Esophagus muscularis mucosa (tissue), 4 donors: ENCODE measurements around the gene IPO4.

Source experiments
- EP300 ChIP-seq: sonication (generic); formaldehyde crosslinking; IDR thresholded peaks from one replicate; pipeline ENCODE4 v1.6.1; 2017; ENCODE audit warnings: antibody characterized with exemption
- POLR2A ChIP-seq: fragments of 450-650 bp; IDR thresholded peaks from one replicate; pipeline ENCODE4 v1.6.1; 2017; ENCODE audit warnings: antibody characterized with exemption, moderate library complexity, mild to moderate bottlenecking, low read depth
- POLR2AphosphoS5 ChIP-seq, 2 donors: sonication (generic); formaldehyde crosslinking; IDR thresholded peaks; one replicate each; pipeline ENCODE4 v1.6.1; 2017; ENCODE audit warnings: antibody characterized with exemption in 2 of 2
- TF ChIP-seq, protein P1 (sequence below), 3 experiments: fragments of 200-600 bp in 2 of 3; fragments of 450-650 bp in 1 of 3; sonication (generic) in 2 of 3; IDR thresholded peaks; one replicate each; pipeline ENCODE4 v1.5.1; 2017 to 2019; ENCODE audit warnings: antibody characterized with exemption in 3 of 3, mild to moderate bottlenecking in 2 of 3, moderate library complexity in 1 of 3

GRCh38 chr14:24167469-24168114 lies 21.0 kb downstream of the IPO4 start:
- TF ChIP-seq, protein P1, sequence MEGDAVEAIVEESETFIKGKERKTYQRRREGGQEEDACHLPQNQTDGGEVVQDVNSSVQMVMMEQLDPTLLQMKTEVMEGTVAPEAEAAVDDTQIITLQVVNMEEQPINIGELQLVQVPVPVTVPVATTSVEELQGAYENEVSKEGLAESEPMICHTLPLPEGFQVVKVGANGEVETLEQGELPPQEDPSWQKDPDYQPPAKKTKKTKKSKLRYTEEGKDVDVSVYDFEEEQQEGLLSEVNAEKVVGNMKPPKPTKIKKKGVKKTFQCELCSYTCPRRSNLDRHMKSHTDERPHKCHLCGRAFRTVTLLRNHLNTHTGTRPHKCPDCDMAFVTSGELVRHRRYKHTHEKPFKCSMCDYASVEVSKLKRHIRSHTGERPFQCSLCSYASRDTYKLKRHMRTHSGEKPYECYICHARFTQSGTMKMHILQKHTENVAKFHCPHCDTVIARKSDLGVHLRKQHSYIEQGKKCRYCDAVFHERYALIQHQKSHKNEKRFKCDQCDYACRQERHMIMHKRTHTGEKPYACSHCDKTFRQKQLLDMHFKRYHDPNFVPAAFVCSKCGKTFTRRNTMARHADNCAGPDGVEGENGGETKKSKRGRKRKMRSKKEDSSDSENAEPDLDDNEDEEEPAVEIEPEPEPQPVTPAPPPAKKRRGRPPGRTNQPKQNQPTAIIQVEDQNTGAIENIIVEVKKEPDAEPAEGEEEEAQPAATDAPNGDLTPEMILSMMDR (IDR thresholded peaks at IDR 0.05): no peak
- no peak for TF ChIP-seq POLR2AphosphoS5 (IDR thresholded peaks at IDR 0.05)
- no peak for TF ChIP-seq EP300
- TF ChIP-seq POLR2A: no peak
